GM13976 (cell line): ENCODE measurements around the gene ZCCHC9.

Source experiments
- DNase-seq: peaks from one replicate; pipeline ENCODE4 v3.0.0; 2012; ENCODE audit warnings: low spot score
- in situ Hi-C: fragments of 300-500 bp; cut with MboI; formaldehyde crosslinking; loops from one replicate; pipeline ENCODE4 v1.12.0; 2022; ENCODE audit warnings: low sequenced_read_pairs, mixed read lengths, inconsistent platforms; ENCODE audit not compliant: unreplicated experiment
- TF ChIP-seq, protein P1 (sequence below): IDR thresholded peaks from 2 replicates; pipeline ENCODE4 v1.5.1; 2012; ENCODE audit warnings: borderline replicate concordance, mild to moderate bottlenecking; ENCODE audit not compliant: insufficient read depth; ENCODE audit errors: extremely low read depth, missing control alignments, control extremely low read depth

The ZCCHC9 gene

GRCh38 chr5:81355291-81356251, 54.2 kb downstream of the ZCCHC9 start:
- DNase-seq, result no peak
- TF ChIP-seq, protein P1, sequence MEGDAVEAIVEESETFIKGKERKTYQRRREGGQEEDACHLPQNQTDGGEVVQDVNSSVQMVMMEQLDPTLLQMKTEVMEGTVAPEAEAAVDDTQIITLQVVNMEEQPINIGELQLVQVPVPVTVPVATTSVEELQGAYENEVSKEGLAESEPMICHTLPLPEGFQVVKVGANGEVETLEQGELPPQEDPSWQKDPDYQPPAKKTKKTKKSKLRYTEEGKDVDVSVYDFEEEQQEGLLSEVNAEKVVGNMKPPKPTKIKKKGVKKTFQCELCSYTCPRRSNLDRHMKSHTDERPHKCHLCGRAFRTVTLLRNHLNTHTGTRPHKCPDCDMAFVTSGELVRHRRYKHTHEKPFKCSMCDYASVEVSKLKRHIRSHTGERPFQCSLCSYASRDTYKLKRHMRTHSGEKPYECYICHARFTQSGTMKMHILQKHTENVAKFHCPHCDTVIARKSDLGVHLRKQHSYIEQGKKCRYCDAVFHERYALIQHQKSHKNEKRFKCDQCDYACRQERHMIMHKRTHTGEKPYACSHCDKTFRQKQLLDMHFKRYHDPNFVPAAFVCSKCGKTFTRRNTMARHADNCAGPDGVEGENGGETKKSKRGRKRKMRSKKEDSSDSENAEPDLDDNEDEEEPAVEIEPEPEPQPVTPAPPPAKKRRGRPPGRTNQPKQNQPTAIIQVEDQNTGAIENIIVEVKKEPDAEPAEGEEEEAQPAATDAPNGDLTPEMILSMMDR, result no peak
- in situ Hi-C loops, result no loop called here

DNA sequence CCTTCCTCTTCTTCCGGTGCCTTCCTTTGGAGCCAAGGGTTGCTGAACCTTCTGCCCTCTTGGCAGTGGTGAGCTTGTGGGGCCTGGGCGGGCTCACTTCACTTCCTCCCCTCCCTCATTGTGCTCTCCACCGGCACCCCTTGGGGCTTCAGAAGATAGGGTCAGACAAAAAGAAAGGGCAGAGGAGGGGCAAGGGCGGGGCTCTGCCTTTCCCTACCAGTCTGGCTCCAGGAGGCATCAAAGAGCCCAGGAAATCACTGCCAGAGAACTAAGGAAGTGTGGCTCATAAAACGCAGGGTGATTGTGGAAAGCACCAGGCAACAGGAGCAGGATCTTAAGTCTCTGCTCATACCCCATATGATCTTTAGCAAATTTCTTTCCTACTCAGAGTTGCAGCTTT, 57.7 kb downstream of the ZCCHC9 start:
- TF ChIP-seq, protein P1, result no peak
- in situ Hi-C loops, result no loop called here
- no peak for DNase-seq

GRCh38 chr5:81359881-81360280, 58.5 kb downstream of the ZCCHC9 start:
- in situ Hi-C loops, result no loop called here
- DNase-seq, result no peak
- TF ChIP-seq, protein P1, result no peak

DNA sequence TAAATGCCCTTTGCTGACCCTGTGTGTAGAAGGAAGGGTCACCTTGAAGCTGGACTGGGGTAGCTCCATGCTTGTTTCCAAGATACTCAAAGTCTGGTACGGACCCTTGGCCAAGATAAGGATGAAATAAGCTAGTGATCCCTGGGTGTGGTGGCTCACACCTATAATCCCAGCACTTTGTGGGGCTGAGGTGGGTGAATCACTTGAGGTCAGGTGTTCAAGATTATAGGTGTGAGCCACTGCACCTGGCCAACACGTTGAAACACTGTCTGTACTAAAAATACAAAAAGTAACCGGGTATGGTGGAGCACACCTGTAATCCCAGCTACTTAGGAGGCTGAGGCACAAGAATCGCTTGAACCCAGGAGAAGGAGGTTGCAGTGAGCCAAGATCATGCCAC, 59.3 kb downstream of the ZCCHC9 start:
- in situ Hi-C loops, result no loop called here
- TF ChIP-seq, protein P1, result no peak

DNA sequence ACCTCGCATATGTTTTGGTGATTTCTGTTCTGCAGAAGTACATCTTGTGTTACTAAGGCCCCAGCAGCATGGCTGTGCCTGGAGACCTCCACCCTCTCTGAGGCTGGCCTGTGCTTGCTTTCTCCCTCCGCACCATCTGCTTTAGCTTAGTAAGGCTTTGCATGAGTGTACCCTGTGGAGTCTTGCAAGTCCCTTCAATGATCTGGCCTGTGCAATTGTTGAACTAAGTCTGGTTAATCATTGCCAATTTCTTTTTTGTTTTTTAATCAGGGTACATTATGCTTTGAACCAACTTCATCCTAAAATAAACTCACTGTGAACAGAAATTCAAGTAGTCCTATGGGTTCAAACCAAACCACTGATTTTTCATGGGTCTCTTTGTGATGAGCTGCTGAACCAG, 60.2 kb downstream of the ZCCHC9 start:
- TF ChIP-seq, protein P1, result no peak
- DNase-seq, result no peak
- in situ Hi-C loops, result no loop called here

More for the DNA sequence above, 59.3 kb downstream of the ZCCHC9 start:
- DNase-seq, result no peak
